Measurements from ENCODE around the gene FMC1.

Gene FMC1

GRCh38 chr7:139340037-139340807, 915 bp upstream of the FMC1 start:
- H3K4me3 ChIP-seq (ENCODE audit: insufficient read depth in 1 of 2, low read depth in 1 of 2, low read length in 2 of 2): peak overlapping the region; percentile 53 to 97
- peak overlapping the region; percentile 98 for H3K27ac ChIP-seq (ENCODE audit: low read length, poor library complexity, severe bottlenecking)
- H2BK5ac ChIP-seq (ENCODE audit: low read depth, low read length, poor library complexity, severe bottlenecking): no peak overlapping the region
- H2AFZ ChIP-seq (ENCODE audit: low read depth, low read length): peak overlapping the region; percentile 73
- H2BK12ac ChIP-seq (ENCODE audit: low read length in 2 of 2): no peak overlapping the region
- peak overlapping the region; percentile 7 for H4K91ac ChIP-seq (ENCODE audit: low read length)
- peak overlapping the region; percentile 36 for H3K4me2 ChIP-seq (ENCODE audit: low read length, poor library complexity, severe bottlenecking)
- no peak overlapping the region for H3K23ac ChIP-seq (ENCODE audit: low read length in 2 of 2)
- no peak overlapping the region for H3K14ac ChIP-seq (ENCODE audit: low read length in 2 of 2)
- H2BK15ac ChIP-seq (ENCODE audit: low read depth, poor library complexity, severe bottlenecking): no peak overlapping the region
- H3K4me1 ChIP-seq (ENCODE audit: control insufficient read depth, insufficient read depth, low read depth, low read length): peaks cover 4% of the 10 kb centered on the region
- WGBS: 4% methylated on average over 55 of the region's 66 CpGs
- H3K4ac ChIP-seq (ENCODE audit: low read depth in 1 of 2, low read length in 2 of 2): no peak overlapping the region
- H3K36me3 ChIP-seq (ENCODE audit: control insufficient read depth in 1 of 2, insufficient read depth in 2 of 2, low read depth in 1 of 2, low read length in 2 of 2): peaks cover 0 to 6% of the 10 kb centered on the region in 2 experiments
- peak overlapping the region in 1 of 2 experiments; percentile 26 for H3K18ac ChIP-seq (ENCODE audit: low read depth in 1 of 2, low read length in 2 of 2)
- DNase-seq: peak; percentile 99
- H3K27me3 ChIP-seq (ENCODE audit: control insufficient read depth in 1 of 2, insufficient read depth in 1 of 2, low read length in 2 of 2): no peaks in the 10 kb centered on the region
- no peak overlapping the region for H2AK5ac ChIP-seq (ENCODE audit: low read length, severe bottlenecking)
- H3K9me3 ChIP-seq (ENCODE audit: control insufficient read depth, low read length): no peaks in the 10 kb centered on the region
- no peak overlapping the region for H2BK120ac ChIP-seq (ENCODE audit: low read depth, low read length)
- H3K9ac ChIP-seq (ENCODE audit: low read length): peak overlapping the region; percentile 100
- peaks cover 13% of the 10 kb centered on the region for H3K79me1 ChIP-seq (replicated peaks; ENCODE audit: low read length, poor library complexity, severe bottlenecking)
- H4K8ac ChIP-seq (ENCODE audit: low read length): peak overlapping the region; percentile 85

DNA sequence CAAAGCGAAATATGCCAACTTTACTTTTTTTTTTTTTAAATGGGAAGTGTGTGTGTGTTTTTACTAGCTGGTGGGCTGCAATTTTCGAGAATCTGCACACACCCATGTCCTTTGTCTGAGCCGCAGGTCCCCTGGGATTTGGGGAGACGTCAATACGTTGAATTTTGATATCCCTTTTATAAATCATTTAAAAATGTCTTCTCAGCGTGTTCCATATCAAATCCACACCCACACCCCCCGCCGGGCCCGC, 404 bp upstream of the FMC1 start:
- no peak overlapping the region for H2AFZ ChIP-seq (ENCODE audit: low read depth, low read length)
- peak overlapping the region in 1 of 2 experiments; percentile 70 for H3K4ac ChIP-seq (ENCODE audit: low read depth in 1 of 2, low read length in 2 of 2)
- H2BK5ac ChIP-seq (ENCODE audit: low read depth, low read length, poor library complexity, severe bottlenecking): peak overlapping the region; percentile 48
- H3K14ac ChIP-seq (ENCODE audit: low read length in 2 of 2): no peak overlapping the region
- no peak for DNase-seq
- H3K9me3 ChIP-seq (ENCODE audit: control insufficient read depth, low read length): no peaks in the 10 kb centered on the region
- H4K91ac ChIP-seq (ENCODE audit: low read length): no peak overlapping the region
- H3K27me3 ChIP-seq (ENCODE audit: control insufficient read depth in 1 of 2, insufficient read depth in 1 of 2, low read length in 2 of 2): no peaks in the 10 kb centered on the region
- peaks cover 3 to 10% of the 10 kb centered on the region in 2 experiments for H3K36me3 ChIP-seq (ENCODE audit: control insufficient read depth in 1 of 2, insufficient read depth in 2 of 2, low read depth in 1 of 2, low read length in 2 of 2)
- H2AK5ac ChIP-seq (ENCODE audit: low read length, severe bottlenecking): no peak overlapping the region
- peak overlapping the region; percentile 66 for H4K8ac ChIP-seq (ENCODE audit: low read length)
- peak overlapping the region; percentile 69 for H3K4me2 ChIP-seq (ENCODE audit: low read length, poor library complexity, severe bottlenecking)
- H2BK120ac ChIP-seq (ENCODE audit: low read depth, low read length): peak overlapping the region; percentile 23
- H2BK15ac ChIP-seq (ENCODE audit: low read depth, poor library complexity, severe bottlenecking): no peak overlapping the region
- peak overlapping the region; percentile 100 for H3K9ac ChIP-seq (ENCODE audit: low read length)
- WGBS: 0% methylated on average over 8 of the region's 9 CpGs
- H3K4me1 ChIP-seq (ENCODE audit: control insufficient read depth, insufficient read depth, low read depth, low read length): peaks cover 4% of the 10 kb centered on the region
- peak overlapping the region; percentile 83 to 97 for H3K4me3 ChIP-seq (ENCODE audit: insufficient read depth in 1 of 2, low read depth in 1 of 2, low read length in 2 of 2)
- peak overlapping the region; percentile 63 to 64 for H3K18ac ChIP-seq (ENCODE audit: low read depth in 1 of 2, low read length in 2 of 2)
- no peak overlapping the region for H2BK12ac ChIP-seq (ENCODE audit: low read length in 2 of 2)
- no peak overlapping the region for H3K23ac ChIP-seq (ENCODE audit: low read length in 2 of 2)
- H3K79me1 ChIP-seq (replicated peaks; ENCODE audit: low read length, poor library complexity, severe bottlenecking): peaks cover 16% of the 10 kb centered on the region
- peak overlapping the region; percentile 98 for H3K27ac ChIP-seq (ENCODE audit: low read length, poor library complexity, severe bottlenecking)

- no peak overlapping the region for H2BK15ac ChIP-seq (ENCODE audit: low read depth, poor library complexity, severe bottlenecking)
- no peak overlapping the region for H2BK120ac ChIP-seq (ENCODE audit: low read depth, low read length)
- no peak overlapping the region for H2BK5ac ChIP-seq (ENCODE audit: low read depth, low read length, poor library complexity, severe bottlenecking)
- no peak for DNase-seq
- peak overlapping the region; percentile 83 to 97 for H3K4me3 ChIP-seq (ENCODE audit: insufficient read depth in 1 of 2, low read depth in 1 of 2, low read length in 2 of 2)
- H3K27me3 ChIP-seq (ENCODE audit: control insufficient read depth in 1 of 2, insufficient read depth in 1 of 2, low read length in 2 of 2): no peaks in the 10 kb centered on the region
- H3K18ac ChIP-seq (ENCODE audit: low read depth in 1 of 2, low read length in 2 of 2): peak overlapping the region in 1 of 2 experiments; percentile 43
- H4K91ac ChIP-seq (ENCODE audit: low read length): no peak overlapping the region
- H2AK5ac ChIP-seq (ENCODE audit: low read length, severe bottlenecking): peak overlapping the region; percentile 72
- peak overlapping the region; percentile 98 for H3K27ac ChIP-seq (ENCODE audit: low read length, poor library complexity, severe bottlenecking)
- H3K4ac ChIP-seq (ENCODE audit: low read depth in 1 of 2, low read length in 2 of 2): no peak overlapping the region
- no peak overlapping the region for H2BK12ac ChIP-seq (ENCODE audit: low read length in 2 of 2)
- H3K79me1 ChIP-seq (replicated peaks; ENCODE audit: low read length, poor library complexity, severe bottlenecking): peaks cover 17% of the 10 kb centered on the region
- no peaks in the 10 kb centered on the region for H3K9me3 ChIP-seq (ENCODE audit: control insufficient read depth, low read length)
- H3K4me2 ChIP-seq (ENCODE audit: low read length, poor library complexity, severe bottlenecking): peak overlapping the region; percentile 69
- H3K4me1 ChIP-seq (ENCODE audit: control insufficient read depth, insufficient read depth, low read depth, low read length): peaks cover 4% of the 10 kb centered on the region
- H3K9ac ChIP-seq (ENCODE audit: low read length): peak overlapping the region; percentile 100
- H3K23ac ChIP-seq (ENCODE audit: low read length in 2 of 2): no peak overlapping the region
- peaks cover 3 to 18% of the 10 kb centered on the region in 2 experiments for H3K36me3 ChIP-seq (ENCODE audit: control insufficient read depth in 1 of 2, insufficient read depth in 2 of 2, low read depth in 1 of 2, low read length in 2 of 2)
- H3K14ac ChIP-seq (ENCODE audit: low read length in 2 of 2): peak overlapping the region in 1 of 2 experiments; percentile 86
- no peak overlapping the region for H2AFZ ChIP-seq (ENCODE audit: low read depth, low read length)
- H4K8ac ChIP-seq (ENCODE audit: low read length): no peak overlapping the region
- WGBS: 0% methylated on average over 8 of the region's 9 CpGs
Observed at GRCh38 chr7:139341776-139342226, 664 bp downstream of the FMC1 start.

GRCh38 chr7:139345042-139345441, 3.9 kb downstream of the FMC1 start:
- peaks cover 17% of the 10 kb centered on the region for H3K79me1 ChIP-seq (replicated peaks; ENCODE audit: low read length, poor library complexity, severe bottlenecking)
- H4K8ac ChIP-seq (ENCODE audit: low read length): no peak overlapping the region
- peaks cover 3 to 37% of the 10 kb centered on the region in 2 experiments for H3K36me3 ChIP-seq (ENCODE audit: control insufficient read depth in 1 of 2, insufficient read depth in 2 of 2, low read depth in 1 of 2, low read length in 2 of 2)
- no peak overlapping the region for H2BK12ac ChIP-seq (ENCODE audit: low read length in 2 of 2)
- H2BK15ac ChIP-seq (ENCODE audit: low read depth, poor library complexity, severe bottlenecking): no peak overlapping the region
- H3K27ac ChIP-seq (ENCODE audit: low read length, poor library complexity, severe bottlenecking): no peak overlapping the region
- no peak overlapping the region for H2AFZ ChIP-seq (ENCODE audit: low read depth, low read length)
- H3K9me3 ChIP-seq (ENCODE audit: control insufficient read depth, low read length): no peaks in the 10 kb centered on the region
- no peaks in the 10 kb centered on the region for H3K27me3 ChIP-seq (ENCODE audit: control insufficient read depth in 1 of 2, insufficient read depth in 1 of 2, low read length in 2 of 2)
- no peak overlapping the region for H4K91ac ChIP-seq (ENCODE audit: low read length)
- no CpG with 5 or more reads among the region's 1 CpG for WGBS
- no peak for DNase-seq
- H3K4me3 ChIP-seq (ENCODE audit: insufficient read depth in 1 of 2, low read depth in 1 of 2, low read length in 2 of 2): no peak overlapping the region
- peaks cover 4% of the 10 kb centered on the region for H3K4me1 ChIP-seq (ENCODE audit: control insufficient read depth, insufficient read depth, low read depth, low read length)
- no peak overlapping the region for H3K23ac ChIP-seq (ENCODE audit: low read length in 2 of 2)
- H2BK5ac ChIP-seq (ENCODE audit: low read depth, low read length, poor library complexity, severe bottlenecking): no peak overlapping the region
- no peak overlapping the region for H2BK120ac ChIP-seq (ENCODE audit: low read depth, low read length)
- H3K14ac ChIP-seq (ENCODE audit: low read length in 2 of 2): no peak overlapping the region
- no peak overlapping the region for H3K9ac ChIP-seq (ENCODE audit: low read length)
- no peak overlapping the region for H3K18ac ChIP-seq (ENCODE audit: low read depth in 1 of 2, low read length in 2 of 2)
- no peak overlapping the region for H2AK5ac ChIP-seq (ENCODE audit: low read length, severe bottlenecking)
- H3K4ac ChIP-seq (ENCODE audit: low read depth in 1 of 2, low read length in 2 of 2): no peak overlapping the region
- no peak overlapping the region for H3K4me2 ChIP-seq (ENCODE audit: low read length, poor library complexity, severe bottlenecking)

Measured in mesenchymal stem cell (in vitro differentiated cells and primary cell).